SK-N-SH (cell line): ENCODE measurements around the gene CYFIP2. TPM values are rescaled to one million over a fixed set of nuclear protein-coding genes. Genes with fewer than 3 reads are reported as not detected.

ENCODE experiments used
- CTCF ChIA-PET: fragments of 300-600, 350-600 bp; formaldehyde crosslinking; extraction: SDS; loops from one replicate; lab custom pipeline; 2021; lab: Yijun Ruan, JAX
- POLR2A ChIA-PET: fragments of 350-600 bp; sonication (Branson Sonifier 250); formaldehyde crosslinking; extraction: SDS; loops from one replicate; lab custom pipeline; 2020; ENCODE audit warnings: antibody characterized with exemption, inconsistent platforms; lab: Yijun Ruan, JAX
- DNase-seq: peaks from one replicate; pipeline ENCODE4 v3.0.0; 2012
- H2AFZ ChIP-seq: fragments of 200-600 bp; sonication (generic); 2 replicates; pipeline ENCODE4 v1.8.1; 2016; ENCODE audit warnings: antibody characterized with exemption, mild to moderate bottlenecking, low read depth
- H3F3A ChIP-seq: fragments of 200-600 bp; sonication (generic); replicated peaks from 2 replicates; pipeline ENCODE3; 2016; ENCODE audit warnings: antibody characterized with exemption, mild to moderate bottlenecking; ENCODE audit not compliant: insufficient read depth
- H3K27ac ChIP-seq, 2 experiments: fragments of 200-500 bp in 1 of 2; fragments of 200-600 bp in 1 of 2; sonication (Bioruptor generic) in 1 of 2; sonication (generic), shearing (Covaris generic) in 1 of 2; 2 replicates each; pipeline versions ENCODE4 v1.5.1 to v1.6.1; 2014 to 2016; ENCODE audit warnings: low read depth in 2 of 2, inconsistent platforms in 1 of 2, low read length in 1 of 2, mild to moderate bottlenecking in 1 of 2, mixed read lengths in 1 of 2
- H3K27me3 ChIP-seq: fragments of 200-600 bp; sonication (generic), shearing (Covaris generic); 2 replicates; pipeline ENCODE4 v1.6.1; 2016; ENCODE audit warnings: mixed run types; ENCODE audit not compliant: insufficient read depth
- H3K36me3 ChIP-seq, 2 experiments: fragments of 200-500 bp in 1 of 2; fragments of 200-600 bp in 1 of 2; sonication (Bioruptor generic) in 1 of 2; sonication (generic) in 1 of 2; replicated peaks in 1 of 2; 2 replicates each; pipeline versions ENCODE3 to v1.5.1; 2014 to 2016; ENCODE audit warnings: low read length in 1 of 2, mild to moderate bottlenecking in 1 of 2; ENCODE audit not compliant: insufficient read depth in 2 of 2, control insufficient read depth in 1 of 2
- H3K4me1 ChIP-seq, 2 experiments: fragments of 200-500 bp in 1 of 2; fragments of 200-600 bp in 1 of 2; sonication (Bioruptor generic) in 1 of 2; sonication (generic), shearing (Covaris generic) in 1 of 2; 2 replicates each; pipeline versions ENCODE4 v1.5.1 to v1.6.1; 2014 to 2016; ENCODE audit warnings: low read depth in 1 of 2, low read length in 1 of 2, mixed run types in 1 of 2; ENCODE audit not compliant: insufficient read depth in 2 of 2, control insufficient read depth in 1 of 2
- H3K4me2 ChIP-seq: fragments of 200-600 bp; sonication (generic), shearing (Covaris generic); 2 replicates; pipeline ENCODE4 v1.6.1; 2017; ENCODE audit warnings: mixed run types
- H3K4me3 ChIP-seq, 2 experiments: fragments of 200-500 bp in 1 of 2; fragments of 200-600 bp in 1 of 2; sonication (Bioruptor generic) in 1 of 2; sonication (generic), shearing (Covaris generic) in 1 of 2; 2 replicates each; pipeline versions ENCODE4 v1.5.1 to v1.8.1; 2014 to 2016; ENCODE audit warnings: low read depth in 2 of 2, inconsistent platforms in 1 of 2, low read length in 1 of 2, mild to moderate bottlenecking in 1 of 2, mixed read lengths in 1 of 2, moderate library complexity in 1 of 2
- H3K79me2 ChIP-seq: fragments of 200-600 bp; sonication (generic); 2 replicates; pipeline ENCODE4 v1.8.1; 2017; ENCODE audit warnings: mild to moderate bottlenecking; ENCODE audit not compliant: insufficient read depth
- H3K9ac ChIP-seq: fragments of 200-600 bp; sonication (generic); 2 replicates; pipeline ENCODE4 v1.6.1; 2017; ENCODE audit warnings: mixed run types
- H3K9me2 ChIP-seq: fragments of 200-600 bp; sonication (generic); 2 replicates; pipeline ENCODE4 v1.6.1; 2017; ENCODE audit warnings: mixed run types
- H3K9me3 ChIP-seq: fragments of 200-600 bp; sonication (generic); 2 replicates; pipeline ENCODE4 v1.6.1; 2017; ENCODE audit warnings: mixed run types, mild to moderate bottlenecking, moderate library complexity
- H4K20me1 ChIP-seq: fragments of 200-600 bp; sonication (generic); 2 replicates; pipeline ENCODE4 v1.6.1; 2017; ENCODE audit warnings: mild to moderate bottlenecking, mixed run types; ENCODE audit not compliant: insufficient read depth
- CTCF ChIP-seq: fragments of 200-600 bp; sonication (generic); IDR thresholded peaks from 2 replicates; pipeline ENCODE4 v1.6.1; 2017; ENCODE audit warnings: antibody characterized with exemption, mild to moderate bottlenecking, moderate library complexity
- EP300 ChIP-seq, 2 experiments: IDR thresholded peaks; 2 replicates each; pipeline versions ENCODE4 v1.4.0 to v1.6.1; 2012; ENCODE audit warnings: borderline replicate concordance in 1 of 2, low read depth in 1 of 2, low read length in 1 of 2
- EZH2phosphoT487 ChIP-seq: fragments of 200-600 bp; sonication (generic); IDR thresholded peaks from 2 replicates; pipeline ENCODE4 v1.6.1; 2017; ENCODE audit warnings: low read depth, mixed run types, mild to moderate bottlenecking, antibody characterized with exemption, moderate library complexity, borderline replicate concordance
- GABPA ChIP-seq: IDR thresholded peaks from 2 replicates; pipeline ENCODE4 v1.4.0; 2012; ENCODE audit warnings: low read depth, mild to moderate bottlenecking
- JUND ChIP-seq: IDR thresholded peaks from 2 replicates; pipeline ENCODE4 v1.4.0; 2012
- MEF2A ChIP-seq: IDR thresholded peaks from 2 replicates; pipeline ENCODE4 v1.4.0; 2012; ENCODE audit warnings: low read depth, borderline replicate concordance
- NFIC ChIP-seq: IDR thresholded peaks from 2 replicates; pipeline ENCODE4 v1.4.0; 2012; ENCODE audit warnings: borderline replicate concordance
- PBX3 ChIP-seq: IDR thresholded peaks from 2 replicates; pipeline ENCODE4; 2012
- RAD21 ChIP-seq: IDR thresholded peaks from 2 replicates; pipeline ENCODE4 v1.6.1; 2012; ENCODE audit warnings: mild to moderate bottlenecking, low read length
- RCOR1 ChIP-seq: fragments of 150-350 bp; IDR thresholded peaks from 2 replicates; pipeline ENCODE4 v1.6.1; 2017; ENCODE audit warnings: antibody characterized with exemption, low read length
- RFX5 ChIP-seq: IDR thresholded peaks from 2 replicates; pipeline ENCODE4 v1.6.1; 2012; ENCODE audit warnings: mild to moderate bottlenecking, improper control_type of control experiment, low read length
- RXRA ChIP-seq: IDR thresholded peaks from 2 replicates; pipeline ENCODE4 v1.4.0; 2012; ENCODE audit warnings: low read depth, mild to moderate bottlenecking, borderline replicate concordance
- SMC3 ChIP-seq: IDR thresholded peaks from 2 replicates; pipeline ENCODE4 v1.6.1; 2012; ENCODE audit warnings: low read depth, low read length, improper control_type of control experiment
- USF1 ChIP-seq: IDR thresholded peaks from 2 replicates; pipeline ENCODE4 v1.4.0; 2012; ENCODE audit warnings: low read depth, borderline replicate concordance
- ZBTB33 ChIP-seq: IDR thresholded peaks from 2 replicates; pipeline ENCODE4 v1.4.0; 2012; ENCODE audit warnings: low read depth, borderline replicate concordance
- WGBS: methylation state at CpG from one replicate; pipeline ENCODE4 v1.1.6; 2017; ENCODE audit warnings: low lambda C conversion rate; 5-methylcytosine and 5-hydroxymethylcytosine counted together
- polyA plus RNA-seq, 3 experiments: library from polyadenylated mRNA; depleted of rRNA; stranded (reverse); fragments of >200 nt; gene quantifications; 2 replicates each; pipeline ENCODE4 v1.2.3, GENCODE V29; 2012
- TF ChIP-seq, protein P1 (sequence below): fragments of 150-350 bp; IDR thresholded peaks from 2 replicates; pipeline ENCODE4 v1.6.1; 2016; ENCODE audit warnings: mild to moderate bottlenecking, low read depth, low read length

CYFIP2 gene
- polyA plus RNA-seq, 1 of the 3 experiments (the other 2 are of a cell fraction) = 20.1 TPM

GRCh38 chr5:157267025-157267424 is 1.1 kb downstream of the CYFIP2 start:
- H3K36me3 ChIP-seq = no peaks in the 10 kb centered on the region
- H4K20me1 ChIP-seq = no peaks in the 10 kb centered on the region
- peak overlapping the region; percentile 72 to 90; a peak in 3 of 4 replicates for H3K4me3 ChIP-seq
- no peak overlapping the region for H3K27ac ChIP-seq
- H3K79me2 ChIP-seq = no peaks in the 10 kb centered on the region
- H3K4me2 ChIP-seq = peak overlapping the region; percentile 90
- DNase-seq = no peak
- H3K4me1 ChIP-seq = peaks cover 0 to 19% of the 10 kb centered on the region in 2 experiments; a peak in 1 of 4 replicates
- 90% methylated on average over 2 of the region's 3 CpGs for WGBS
- peaks cover 18% of the 10 kb centered on the region for H3K27me3 ChIP-seq
- H2AFZ ChIP-seq = no peak overlapping the region
- ChIA-PET CTCF (interaction anchor here (0.8 to 6.8 kb wide), 11 partner anchors 9 to 61 kb away, joined by 3 to 63 read pairs (median 5); no protein-coding TSS in a partner anchor), POLR2A (no interaction called here)
- no peaks in the 10 kb centered on the region for H3F3A ChIP-seq
- H3K9me3 ChIP-seq = no peaks in the 10 kb centered on the region
- no peaks in the 10 kb centered on the region for H3K9me2 ChIP-seq
- TF ChIP-seq PBX3 (no peak), SMC3 (no peak), USF1 (no peak), RXRA (no peak), CTCF (no peak), GABPA (no peak), RAD21 (no peak), EZH2phosphoT487 (no peak), RFX5 (no peak), JUND (no peak)
- no peak overlapping the region for H3K9ac ChIP-seq

GRCh38 chr5:157267761-157268480 is 2.0 kb downstream of the CYFIP2 start:
- no peaks in the 10 kb centered on the region for H3K9me3 ChIP-seq
- DNase-seq = no peak
- ChIA-PET POLR2A (no interaction called here), CTCF (interaction anchor here (0.6 to 6.8 kb wide), 7 partner anchors 15 to 1490 kb away, joined by 3 to 63 read pairs (median 3); no protein-coding TSS in a partner anchor)
- no peaks in the 10 kb centered on the region for H3K36me3 ChIP-seq
- no peak overlapping the region for H3K27ac ChIP-seq
- peaks cover 15% of the 10 kb centered on the region; the same call in 1 of the 2 replicates for H3K27me3 ChIP-seq
- no peak overlapping the region for H2AFZ ChIP-seq
- WGBS = 80% methylated on average over 8 of the region's 8 CpGs
- H4K20me1 ChIP-seq = no peaks in the 10 kb centered on the region
- H3K4me1 ChIP-seq = peaks cover 0 to 19% of the 10 kb centered on the region in 2 experiments; a peak in 1 of 4 replicates
- no peak overlapping the region for H3K9ac ChIP-seq
- no peaks in the 10 kb centered on the region for H3K9me2 ChIP-seq
- H3K4me3 ChIP-seq = no peak overlapping the region
- H3K79me2 ChIP-seq = no peaks in the 10 kb centered on the region
- H3K4me2 ChIP-seq = peak overlapping the region; percentile 90; the same call in 1 of the 2 replicates
- H3F3A ChIP-seq = no peaks in the 10 kb centered on the region
- TF ChIP-seq RCOR1 (no peak), SMC3 (no peak), ZBTB33 (no peak), NFIC (no peak), MEF2A (no peak), EP300 (IDR thresholded peaks at IDR 0.05; ENCODE audit: borderline replicate concordance in 1 of 2, low read depth in 1 of 2, low read length in 1 of 2) (no peak), CTCF (no peak)
- TF ChIP-seq, protein P1, sequence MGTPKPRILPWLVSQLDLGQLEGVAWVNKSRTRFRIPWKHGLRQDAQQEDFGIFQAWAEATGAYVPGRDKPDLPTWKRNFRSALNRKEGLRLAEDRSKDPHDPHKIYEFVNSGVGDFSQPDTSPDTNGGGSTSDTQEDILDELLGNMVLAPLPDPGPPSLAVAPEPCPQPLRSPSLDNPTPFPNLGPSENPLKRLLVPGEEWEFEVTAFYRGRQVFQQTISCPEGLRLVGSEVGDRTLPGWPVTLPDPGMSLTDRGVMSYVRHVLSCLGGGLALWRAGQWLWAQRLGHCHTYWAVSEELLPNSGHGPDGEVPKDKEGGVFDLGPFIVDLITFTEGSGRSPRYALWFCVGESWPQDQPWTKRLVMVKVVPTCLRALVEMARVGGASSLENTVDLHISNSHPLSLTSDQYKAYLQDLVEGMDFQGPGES = no peak
